Motor neuron (in vitro differentiated cells): Measurements from ENCODE around the gene PLD1. TPM values are rescaled to one million over a fixed set of nuclear protein-coding genes. Genes with fewer than 3 reads are reported as not detected.

Experiments
- ATAC-seq, 8 experiments: fragments of 200-7000 bp; cut with Tn5 transposase; replicated peaks in 6 of 8; 2 replicates each; pipeline ENCODE4 v1.8.0; 2021; ENCODE audit warnings: mild to moderate bottlenecking in 8 of 8, moderate library complexity in 8 of 8
- H3K27ac ChIP-seq, 2 donors: fragments of 250-450 bp; sonication (Bioruptor Pico); 2 replicates each; pipeline ENCODE4 v1.9.0; 2021; ENCODE audit warnings: antibody characterized with exemption in 2 of 2, mild to moderate bottlenecking in 2 of 2, moderate library complexity in 1 of 2
- H3K4me1 ChIP-seq, 2 donors: fragments of 250-450 bp; sonication (Bioruptor Pico); replicated peaks in 1 of 2; 2 replicates each; pipeline ENCODE4 v1.6.1; 2021; ENCODE audit warnings: antibody characterized with exemption in 2 of 2, mild to moderate bottlenecking in 2 of 2, moderate library complexity in 1 of 2
- H3K4me3 ChIP-seq, 5 donors: fragments of 250-450 bp; sonication (Bioruptor Pico); 2 replicates each; pipeline ENCODE4 v1.9.0; 2021; ENCODE audit warnings: antibody characterized with exemption in 5 of 5, mild to moderate bottlenecking in 5 of 5, moderate library complexity in 4 of 5
- WGBS, 10 experiments: fragments of 450-650 bp; shearing (Covaris generic); methylation state at CpG; one replicate each; pipeline ENCODE4 v1.0.0; 2022; 5-methylcytosine and 5-hydroxymethylcytosine counted together
- in situ Hi-C, 9 experiments: fragments of 400-800 bp; cut with MboI; loops; one replicate each; pipeline ENCODE4 v1.15.0; 2021; ENCODE audit warnings: low sequenced_read_pairs in 9 of 9, low pct_unique_long_range_greater_than_20kb in 2 of 9; ENCODE audit not compliant: unreplicated experiment in 9 of 9
- total RNA-seq, 8 experiments: library from RNA; unstranded; fragments of 300-600 nt; gene quantifications; 2 replicates each; pipeline versions ENCODE4 v1.2.3 to v1.2.4, GENCODE V29; 2022

The PLD1 gene
- total RNA-seq, 8 experiments from 2014 or later = 0.50 to 76.0 (median 13.7) TPM

- in situ Hi-C loops = no loop called here
- H3K4me1 ChIP-seq = peaks cover 0 to 2% of the 10 kb centered on the region in 2 donors
- WGBS, 10 experiments = 45 to 100% (median 97%) methylated on average over 1 to 3 of the region's 3 CpGs; no CpG with 5 or more reads in 1 of the 10 experiments
- no peak overlapping the region for H3K4me3 ChIP-seq
- no peak for ATAC-seq
- no peak overlapping the region for H3K27ac ChIP-seq
Observed at GRCh38 chr3:171797873-171798272, 12.4 kb downstream of the PLD1 start.

GRCh38 chr3:171797265-171797679 lies 13.0 kb downstream of the PLD1 start:
- WGBS, 10 experiments = 0 to 33% (median 0%) methylated on average over 1 of the region's 1 CpG; no CpG with 5 or more reads in 4 of the 10 experiments
- ATAC-seq = peak; percentile 54 to 100 (median 91)
- in situ Hi-C loops = no loop called here
- Histone ChIP-seq H3K4me1 (peaks cover 0 to 3% of the 10 kb centered on the region in 2 donors), H3K27ac (no peak overlapping the region), H3K4me3 (no peak overlapping the region)

DNA sequence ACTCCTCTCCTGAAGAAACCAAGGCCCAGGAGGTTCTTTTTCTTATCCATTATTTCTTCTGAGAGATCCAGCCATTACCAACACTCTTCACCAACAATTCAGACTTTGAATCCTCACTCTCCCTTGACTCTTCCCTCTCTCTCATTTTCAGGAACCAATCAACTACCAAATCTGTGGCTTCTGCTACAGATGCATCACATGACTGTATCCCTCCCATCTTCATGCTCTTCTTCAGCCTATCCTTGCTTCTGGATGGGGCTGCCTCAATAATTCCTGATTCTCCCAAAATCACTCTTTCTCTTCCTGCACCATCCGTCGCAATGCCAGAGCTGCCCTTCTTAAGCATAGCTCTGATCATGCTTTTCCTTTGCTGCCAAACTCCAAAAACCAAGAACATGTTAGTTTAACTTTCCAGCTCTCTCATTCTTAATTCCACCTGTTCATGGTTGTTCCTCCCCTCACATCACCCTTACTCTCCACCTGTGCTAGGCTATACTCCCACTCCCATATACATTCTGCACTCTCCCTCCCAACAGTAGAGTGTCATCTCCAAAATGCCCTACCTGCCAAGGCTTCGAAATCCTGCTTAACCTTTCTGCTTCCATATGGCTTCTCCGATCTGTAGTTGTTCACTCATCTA lies 13.5 kb downstream of the PLD1 start:
- no peak for ATAC-seq
- H3K27ac ChIP-seq = no peak overlapping the region
- WGBS, 10 experiments = 43 to 100% (median 100%) methylated on average over 2 to 4 of the region's 4 CpGs; no CpG with 5 or more reads in 2 of the 10 experiments
- in situ Hi-C loops = no loop called here
- H3K4me3 ChIP-seq = no peak overlapping the region
- peaks cover 2 to 8% of the 10 kb centered on the region in 2 donors for H3K4me1 ChIP-seq

GRCh38 chr3:171792531-171792930 lies 17.8 kb downstream of the PLD1 start:
- peaks cover 11 to 17% of the 10 kb centered on the region in 2 donors for H3K4me1 ChIP-seq
- no peak overlapping the region for H3K27ac ChIP-seq
- in situ Hi-C loops = no loop called here
- 93 to 100% methylated on average over 1 to 2 of the region's 2 CpGs; no CpG with 5 or more reads in 8 of the 10 experiments for WGBS, 10 experiments
- no peak overlapping the region for H3K4me3 ChIP-seq
- no peak for ATAC-seq

DNA sequence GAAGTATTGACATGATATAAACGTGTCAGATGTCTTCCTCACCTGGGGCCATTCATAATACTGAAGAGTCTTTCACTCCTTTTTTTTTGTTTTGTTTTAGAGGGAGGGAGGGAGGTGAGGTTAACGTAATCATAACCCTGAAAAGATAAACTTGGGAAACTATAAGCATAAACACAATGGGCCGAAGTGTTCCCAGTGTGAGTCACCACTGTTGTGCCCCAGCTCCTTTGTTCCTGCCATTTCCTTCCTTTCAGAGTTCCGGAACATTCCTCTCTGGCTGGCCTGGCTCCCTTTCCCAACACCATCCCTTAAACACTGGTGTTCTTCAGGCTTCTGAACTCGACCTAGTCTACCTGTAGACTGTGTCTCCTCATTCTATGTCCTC lies 18.6 kb downstream of the PLD1 start:
- Histone ChIP-seq H3K4me1 (peaks cover 11 to 17% of the 10 kb centered on the region in 2 donors), H3K27ac (no peak overlapping the region), H3K4me3 (no peak overlapping the region)
- ATAC-seq = peak in 5 of 8 experiments; percentile 52 to 90 (median 88)
- in situ Hi-C loops = no loop called here
- WGBS, 10 experiments = 23 to 100% (median 44%) methylated on average over 1 to 5 of the region's 5 CpGs

GRCh38 chr3:171790898-171791691 lies 19.2 kb downstream of the PLD1 start:
- ATAC-seq = peak in 5 of 8 experiments; percentile 41 to 81 (median 68)
- peaks cover 11 to 17% of the 10 kb centered on the region in 2 donors for H3K4me1 ChIP-seq
- no peak overlapping the region for H3K27ac ChIP-seq
- 29 to 100% (median 67%) methylated on average over 1 to 5 of the region's 5 CpGs; no CpG with 5 or more reads in 1 of the 10 experiments for WGBS, 10 experiments
- in situ Hi-C loops = no loop called here
- no peak overlapping the region for H3K4me3 ChIP-seq

DNA sequence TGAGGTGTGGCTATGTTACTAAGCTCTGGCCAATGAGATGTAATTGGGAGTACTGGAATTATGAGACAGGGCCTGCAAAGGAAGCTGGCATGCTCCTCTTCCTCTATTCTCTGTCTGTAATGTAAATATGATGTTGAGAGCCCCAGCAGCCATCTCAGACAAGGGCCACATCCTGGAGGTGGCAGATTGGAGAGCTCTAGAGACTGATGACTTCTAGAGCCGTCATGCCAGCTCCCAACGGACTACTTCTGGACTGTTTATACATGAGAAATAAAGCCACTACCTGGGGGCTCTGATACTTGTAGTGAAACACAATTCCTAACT lies 19.7 kb downstream of the PLD1 start:
- H3K4me1 ChIP-seq = peaks cover 11 to 17% of the 10 kb centered on the region in 2 donors
- H3K4me3 ChIP-seq = no peak overlapping the region
- in situ Hi-C loops = no loop called here
- ATAC-seq = no peak
- no peak overlapping the region for H3K27ac ChIP-seq
- WGBS, 10 experiments = 60 to 100% (median 82%) methylated on average over 1 to 2 of the region's 2 CpGs; no CpG with 5 or more reads in 6 of the 10 experiments

DNA sequence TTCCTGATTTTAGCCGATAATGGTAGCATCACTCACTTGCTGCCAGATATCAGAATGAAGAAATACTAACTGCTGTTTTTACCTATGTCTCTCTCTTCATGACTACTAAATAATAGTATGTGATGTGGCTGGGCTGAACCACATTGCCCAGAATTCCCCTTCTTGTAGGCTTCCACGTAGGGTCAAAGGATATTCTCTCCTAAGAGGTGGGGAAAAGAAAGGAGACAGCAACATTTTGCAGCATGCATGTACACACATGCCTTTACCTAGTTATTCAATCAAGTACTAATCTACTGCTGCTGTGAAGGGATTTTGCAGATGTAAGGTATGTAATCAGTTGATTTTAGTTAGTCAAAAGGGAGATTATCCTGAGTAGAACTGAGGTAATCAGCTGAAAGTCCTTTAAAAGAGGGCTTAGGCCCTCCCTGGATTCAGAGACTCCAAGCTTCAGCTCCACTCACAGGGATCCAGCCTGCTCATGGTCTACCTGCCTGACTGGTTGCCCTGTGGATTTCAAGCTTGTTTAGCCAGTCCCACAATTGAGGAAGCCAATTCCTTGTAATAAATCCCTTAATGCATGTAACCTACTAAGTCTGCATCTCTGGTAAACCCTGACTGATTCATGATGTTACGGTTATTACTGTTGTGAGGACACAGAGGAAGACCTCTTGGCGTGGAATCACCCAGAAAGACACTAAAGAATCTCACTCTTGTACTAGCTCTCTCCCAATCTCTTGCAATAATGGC lies 20.4 kb downstream of the PLD1 start:
- in situ Hi-C loops = no loop called here
- ATAC-seq = no peak
- H3K27ac ChIP-seq = no peak overlapping the region
- H3K4me1 ChIP-seq = peaks cover 11 to 17% of the 10 kb centered on the region in 2 donors
- WGBS, 10 experiments = 40 to 100% (median 77%) methylated on average over 1 to 4 of the region's 4 CpGs
- H3K4me3 ChIP-seq = no peak overlapping the region

- no peak overlapping the region for H3K27ac ChIP-seq
- H3K4me3 ChIP-seq = no peak overlapping the region
- H3K4me1 ChIP-seq = peaks cover 11 to 14% of the 10 kb centered on the region in 2 donors
- in situ Hi-C loops = no loop called here
- peak in 4 of 8 experiments; percentile 75 to 89 (median 80) for ATAC-seq
- WGBS, 10 experiments = 19 to 100% (median 67%) methylated on average over 1 to 6 of the region's 6 CpGs; no CpG with 5 or more reads in 1 of the 10 experiments
Observed at GRCh38 chr3:171788546-171789351, 21.5 kb downstream of the PLD1 start.

DNA sequence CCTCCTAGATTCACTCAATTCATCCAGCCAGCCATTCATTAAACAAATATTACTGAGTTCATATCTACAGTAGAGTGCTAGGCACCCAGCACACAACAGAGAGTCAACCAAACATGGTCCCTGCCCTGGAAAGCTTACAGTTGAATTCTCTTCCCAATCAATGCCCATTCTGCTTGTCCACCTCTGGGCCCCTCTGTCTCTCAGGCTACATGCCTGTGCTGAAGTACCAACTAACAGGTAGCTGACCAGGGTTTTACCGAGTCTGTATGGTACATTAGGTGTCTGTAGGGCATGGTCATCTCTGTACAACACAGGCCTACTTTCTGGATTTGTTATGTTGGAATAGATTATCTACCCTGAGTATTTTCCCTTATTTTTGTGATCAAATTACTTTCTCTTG lies 23.3 kb downstream of the PLD1 start:
- H3K4me1 ChIP-seq = peaks cover 11% of the 10 kb centered on the region in 2 donors
- 60 to 100% (median 88%) methylated on average over 1 of the region's 1 CpG; no CpG with 5 or more reads in 5 of the 10 experiments for WGBS, 10 experiments
- H3K27ac ChIP-seq = no peak overlapping the region
- in situ Hi-C loops = no loop called here
- ATAC-seq = no peak
- H3K4me3 ChIP-seq = no peak overlapping the region

DNA sequence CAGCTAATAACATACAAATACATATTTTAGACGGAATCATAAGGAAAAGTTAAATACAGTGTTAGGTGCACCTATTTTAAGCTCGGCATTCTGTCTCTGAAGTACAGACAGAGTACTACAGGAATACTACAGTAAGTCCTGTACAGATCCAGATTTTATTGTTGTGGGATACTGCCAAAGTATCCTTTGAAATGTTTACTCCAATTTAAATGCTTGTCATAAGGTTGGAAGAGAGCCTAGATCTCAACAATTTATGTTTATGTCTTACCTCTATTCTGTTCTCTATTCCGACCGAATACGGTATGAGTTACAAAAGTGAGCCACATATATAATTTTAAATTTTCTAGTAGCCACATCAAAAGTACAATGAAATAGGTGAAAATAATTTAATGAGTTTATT lies 25.3 kb downstream of the PLD1 start:
- H3K4me3 ChIP-seq = no peak overlapping the region
- H3K27ac ChIP-seq = no peak overlapping the region
- in situ Hi-C loops = no loop called here
- no peak for ATAC-seq
- H3K4me1 ChIP-seq = no peaks in the 10 kb centered on the region
- whole genome bisulfite sequencing, 10 experiments = 94 to 100% (median 100%) methylated on average over 3 to 5 of the region's 5 CpGs

- no peaks in the 10 kb centered on the region for H3K4me1 ChIP-seq
- H3K4me3 ChIP-seq = no peak overlapping the region
- no peak overlapping the region for H3K27ac ChIP-seq
- 55 to 92% (median 76%) methylated on average over 1 to 2 of the region's 2 CpGs; no CpG with 5 or more reads in 2 of the 10 experiments for WGBS, 10 experiments
- in situ Hi-C loops = no loop called here
- ATAC-seq = no peak
Observed at GRCh38 chr3:171784387-171784786, 25.9 kb downstream of the PLD1 start.
